WI38 (cell line): ENCODE measurements around the gene CABCOCO1.

Source experiments
- H3K4me3 ChIP-seq: 2 replicates; pipeline ENCODE4 v1.5.1; 2011; ENCODE audit warnings: low read depth, mild to moderate bottlenecking, control low read depth, low read length
- CTCF ChIP-seq: IDR thresholded peaks from 2 replicates; pipeline ENCODE4 v1.5.1; 2012; ENCODE audit warnings: low read depth, mild to moderate bottlenecking, control low read depth, low read length

Gene CABCOCO1

DNA sequence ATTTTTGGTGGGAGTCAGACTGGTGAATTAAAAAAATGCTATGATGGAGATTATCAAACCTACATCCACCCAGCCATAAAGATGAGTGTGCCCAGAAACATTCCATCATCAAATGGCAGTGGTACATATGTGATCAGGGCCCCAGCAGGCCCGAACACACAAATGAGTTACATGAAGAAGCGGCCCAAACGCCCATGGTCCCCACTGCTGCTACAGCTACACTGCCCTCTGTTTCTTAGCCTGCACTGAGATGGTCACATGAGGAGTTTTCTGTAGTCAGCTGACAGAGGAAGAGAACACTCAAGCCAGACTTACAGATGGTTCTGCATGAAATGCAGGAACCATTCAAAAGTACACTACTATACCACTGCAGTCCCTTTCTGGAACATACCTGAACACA lies 142.4 kb downstream of the CABCOCO1 start:
- no peak overlapping the region for H3K4me3 ChIP-seq
- no peak for TF ChIP-seq CTCF

DNA sequence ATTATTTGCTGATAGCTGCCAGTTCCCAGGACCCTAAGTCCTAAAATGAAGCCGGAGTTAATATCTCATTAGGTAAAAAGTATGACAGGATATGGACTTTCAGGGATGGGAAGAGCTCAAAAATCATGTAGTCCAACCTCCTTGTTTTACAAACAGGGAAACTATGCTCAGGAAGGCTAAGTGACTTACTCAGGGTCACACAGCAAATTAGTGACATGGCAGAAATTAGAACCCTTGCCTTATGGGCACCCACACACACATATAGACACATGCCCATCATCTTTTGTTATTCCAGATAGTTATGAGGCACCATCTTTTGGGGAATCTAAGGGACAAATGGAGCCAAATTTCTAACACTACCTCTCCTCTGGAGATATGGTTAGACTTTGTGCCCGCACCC lies 147.5 kb downstream of the CABCOCO1 start:
- H3K4me3 ChIP-seq: no peak overlapping the region
- no peak for TF ChIP-seq CTCF

- H3K4me3 ChIP-seq: no peak overlapping the region
- TF ChIP-seq CTCF: no peak
Measured at GRCh38 chr10:61812052-61812721, 149.5 kb downstream of the CABCOCO1 start.

GRCh38 chr10:61812920-61813319 lies 150.2 kb downstream of the CABCOCO1 start:
- no peak for TF ChIP-seq CTCF
- no peak overlapping the region for H3K4me3 ChIP-seq

- no peak for TF ChIP-seq CTCF
- no peak overlapping the region for H3K4me3 ChIP-seq
Measured at GRCh38 chr10:61814160-61814559, 151.4 kb downstream of the CABCOCO1 start.

DNA sequence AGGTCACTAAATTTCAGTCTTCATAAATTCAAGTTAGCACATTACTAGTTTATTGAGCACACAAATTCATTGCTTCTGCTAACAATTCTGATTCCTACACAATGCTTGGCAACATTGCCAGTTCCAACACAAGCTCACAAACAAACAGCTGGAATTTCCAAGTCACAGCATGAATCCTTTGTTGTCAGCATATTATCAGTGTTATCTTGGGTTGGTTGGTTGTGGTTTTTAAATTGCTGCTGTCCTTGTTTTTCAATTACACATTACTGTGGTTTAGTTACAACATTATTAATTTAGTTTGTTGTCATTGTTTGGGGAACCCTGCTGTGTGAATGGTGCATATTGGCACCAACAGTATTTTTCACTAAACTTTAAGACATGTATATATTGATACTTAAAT lies 152.8 kb downstream of the CABCOCO1 start:
- TF ChIP-seq CTCF: no peak
- H3K4me3 ChIP-seq: no peak overlapping the region
